A673 (cell line): ENCODE results near the gene ZNF761. TPM values are rescaled to one million over a fixed set of nuclear protein-coding genes. Genes with fewer than 3 reads are reported as not detected.
"Not testable (repeated sequence)": the region's sequence is repeated elsewhere in the genome, so short reads cannot be mapped to it uniquely, and the experiment has no call there.

Source experiments
- BruUV-seq: library from RNA; stranded (reverse); fragments of 400-500 nt; replicated peaks from 2 replicates; lab custom pipeline; 2021; lab: Mats Ljungman, UMichigan
- CTCF ChIA-PET: fragments of 300-600 bp; sonication (Branson Sonifier 250); formaldehyde crosslinking; loops from one replicate; lab custom pipeline; 2022; ENCODE audit warnings: antibody characterized with exemption; lab: Charles Lee
- POLR2A ChIA-PET: fragments of 300-600 bp; sonication (Branson Sonifier 250); formaldehyde crosslinking; loops from one replicate; lab custom pipeline; 2022; ENCODE audit warnings: antibody characterized with exemption; ENCODE audit not compliant: low non-redundant PET; lab: Charles Lee
- DNase-seq: peaks from one replicate; pipeline ENCODE4 v3.0.0-alpha.2; 2015; ENCODE audit warnings: low spot score
- H3K27ac ChIP-seq: fragments of 200-600 bp; sonication (generic); 2 replicates; pipeline ENCODE4 v1.5.1; 2016; ENCODE audit warnings: mixed run types, low read depth, mild to moderate bottlenecking, mixed read lengths, antibody characterized with exemption, low read length; ENCODE audit not compliant: poor library complexity, severe bottlenecking
- H3K27me3 ChIP-seq: fragments of 200-600 bp; sonication (generic); replicated peaks from 2 replicates; pipeline ENCODE4 v1.6.1; 2017; ENCODE audit warnings: mixed run types, low read depth, mild to moderate bottlenecking, mixed read lengths, antibody characterized with exemption, low read length; ENCODE audit not compliant: insufficient read depth, poor library complexity
- H3K36me3 ChIP-seq: fragments of 200-600 bp; sonication (generic); 2 replicates; pipeline ENCODE4 v1.6.1; 2016; ENCODE audit warnings: mixed run types, mild to moderate bottlenecking, mixed read lengths, antibody characterized with exemption, low read length; ENCODE audit not compliant: insufficient read depth, poor library complexity, severe bottlenecking
- H3K4me1 ChIP-seq: fragments of 200-600 bp; sonication (generic); 2 replicates; pipeline ENCODE4 v1.6.1; 2017; ENCODE audit warnings: mixed run types, mild to moderate bottlenecking, mixed read lengths, antibody characterized with exemption, low read length; ENCODE audit not compliant: insufficient read depth, poor library complexity, severe bottlenecking
- H3K4me3 ChIP-seq: fragments of 200-600 bp; sonication (generic); 2 replicates; pipeline ENCODE4 v1.5.1; 2016; ENCODE audit warnings: low read depth, mixed run types, mild to moderate bottlenecking, mixed read lengths, low read length; ENCODE audit not compliant: poor library complexity, severe bottlenecking
- H3K9me3 ChIP-seq: fragments of 200-600 bp; sonication (generic); 2 replicates; pipeline ENCODE4 v1.6.1; 2016; ENCODE audit warnings: mixed run types, low read depth, mild to moderate bottlenecking, mixed read lengths, antibody characterized with exemption, low read length; ENCODE audit not compliant: poor library complexity, severe bottlenecking
- EZH2 ChIP-seq: fragments of 200-600 bp; sonication (generic); IDR thresholded peaks from 2 replicates; pipeline ENCODE4 v1.6.1; 2017; ENCODE audit warnings: borderline replicate concordance, low read depth, mild to moderate bottlenecking, mixed read lengths, antibody characterized with exemption, low read length; ENCODE audit not compliant: poor library complexity, severe bottlenecking
- intact Hi-C: fragments of 100-400 bp; cut with micrococcal nuclease; formaldehyde crosslinking; loops from one replicate; pipeline ENCODE4 v1.10.0; 2022; ENCODE audit not compliant: unreplicated experiment
- total RNA-seq: library from RNA; stranded (reverse); gene quantifications from 2 replicates; pipeline ENCODE4 v1.2.3, GENCODE V29; 2021
- TF ChIP-seq, protein P1 (sequence below): fragments of 300-800, 200-600 bp; sonication (generic); conservative IDR thresholded peaks from 2 replicates; pipeline ENCODE4 v1.5.1; 2017; ENCODE audit warnings: low read depth, mild to moderate bottlenecking, antibody characterized with exemption, low read length, moderate library complexity, mixed read lengths

Gene ZNF761
- total RNA-seq, 1 experiment from 2014 or later, result 13.1 TPM

DNA sequence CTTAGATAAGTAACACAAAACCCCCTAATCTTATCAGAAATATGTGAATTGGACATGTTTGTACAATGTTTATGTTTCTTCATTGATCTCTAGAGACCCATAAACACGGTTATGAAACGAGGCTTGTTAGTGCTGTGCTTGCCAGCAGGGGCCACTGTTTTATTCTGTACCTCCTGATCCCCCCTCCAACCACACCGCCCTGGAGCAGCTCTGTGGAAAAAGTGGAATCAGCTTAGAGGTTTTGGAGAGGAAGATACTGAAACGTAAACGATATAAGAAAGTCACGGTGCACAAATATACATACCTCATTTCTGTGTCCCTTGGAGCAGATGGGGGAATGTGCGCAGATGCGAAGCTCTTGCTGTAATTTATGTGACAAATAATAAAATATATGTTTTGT, 8.1 kb upstream of the ZNF761 start:
- H3K27me3 ChIP-seq, intact Hi-C loops, H3K4me3 ChIP-seq, BruUV-seq, POLR2A ChIA-PET, H3K27ac ChIP-seq, H3K36me3 ChIP-seq, H3K9me3 ChIP-seq, CTCF ChIA-PET, H3K4me1 ChIP-seq: not testable (repeated sequence)
- peak; percentile 61 for DNase-seq
- TF ChIP-seq, protein P1, sequence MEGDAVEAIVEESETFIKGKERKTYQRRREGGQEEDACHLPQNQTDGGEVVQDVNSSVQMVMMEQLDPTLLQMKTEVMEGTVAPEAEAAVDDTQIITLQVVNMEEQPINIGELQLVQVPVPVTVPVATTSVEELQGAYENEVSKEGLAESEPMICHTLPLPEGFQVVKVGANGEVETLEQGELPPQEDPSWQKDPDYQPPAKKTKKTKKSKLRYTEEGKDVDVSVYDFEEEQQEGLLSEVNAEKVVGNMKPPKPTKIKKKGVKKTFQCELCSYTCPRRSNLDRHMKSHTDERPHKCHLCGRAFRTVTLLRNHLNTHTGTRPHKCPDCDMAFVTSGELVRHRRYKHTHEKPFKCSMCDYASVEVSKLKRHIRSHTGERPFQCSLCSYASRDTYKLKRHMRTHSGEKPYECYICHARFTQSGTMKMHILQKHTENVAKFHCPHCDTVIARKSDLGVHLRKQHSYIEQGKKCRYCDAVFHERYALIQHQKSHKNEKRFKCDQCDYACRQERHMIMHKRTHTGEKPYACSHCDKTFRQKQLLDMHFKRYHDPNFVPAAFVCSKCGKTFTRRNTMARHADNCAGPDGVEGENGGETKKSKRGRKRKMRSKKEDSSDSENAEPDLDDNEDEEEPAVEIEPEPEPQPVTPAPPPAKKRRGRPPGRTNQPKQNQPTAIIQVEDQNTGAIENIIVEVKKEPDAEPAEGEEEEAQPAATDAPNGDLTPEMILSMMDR, result peak; percentile 34; the same call in 1 of the 2 replicates

DNA sequence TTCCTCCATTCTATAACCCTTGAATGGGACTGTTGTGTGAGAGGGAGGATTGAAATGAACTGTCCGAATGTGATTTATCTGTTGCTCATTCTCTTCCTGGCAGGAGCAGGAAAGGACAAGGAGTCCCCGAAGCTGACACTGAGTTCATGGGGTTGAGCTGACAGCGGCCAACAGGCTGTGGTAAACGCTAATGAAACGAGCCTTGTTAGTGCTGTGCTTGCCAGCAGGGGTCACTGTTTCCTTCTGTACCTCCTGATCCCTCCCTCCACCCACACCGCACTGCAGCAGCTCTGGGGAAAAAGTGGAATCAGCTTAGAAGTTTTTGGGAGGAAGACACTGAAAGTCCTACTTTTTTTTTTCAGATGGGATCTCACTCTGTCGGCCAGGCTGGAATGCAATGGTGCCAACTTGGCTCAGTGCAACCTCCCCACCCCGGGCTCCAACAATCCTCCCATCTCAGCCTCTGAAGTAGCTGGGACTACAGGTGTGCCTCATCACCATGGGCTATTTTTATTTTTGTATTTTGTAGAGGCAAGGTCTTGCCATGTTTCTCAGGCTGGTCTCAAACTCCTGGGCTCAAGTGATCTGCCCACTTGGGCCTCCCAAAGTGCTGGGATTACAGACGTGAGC, 6.7 kb upstream of the ZNF761 start:
- BruUV-seq, result no TSS peak
- no peaks in the 10 kb centered on the region for H3K36me3 ChIP-seq
- POLR2A ChIA-PET, result interaction anchor here (0.6 kb wide), 1 partner anchor 699 kb away, joined by 4 read pairs; no protein-coding TSS in a partner anchor
- H3K4me1 ChIP-seq, result no peaks in the 10 kb centered on the region
- intact Hi-C loops, result loop anchor here (5.0 kb wide), 1 partner anchor 322 kb away; no protein-coding TSS in a partner anchor
- TF ChIP-seq EZH2, result no peak
- TF ChIP-seq, protein P1, result peak; percentile 79
- no peak overlapping the region for H3K4me3 ChIP-seq
- no peaks in the 10 kb centered on the region for H3K27me3 ChIP-seq
- DNase-seq, result peak; percentile 75
- H3K9me3 ChIP-seq, result no peaks in the 10 kb centered on the region
- CTCF ChIA-PET, result interaction anchor here (0.7 kb wide), 1 partner anchor 858 kb away, joined by 6 read pairs; no protein-coding TSS in a partner anchor
- H3K27ac ChIP-seq, result no peak overlapping the region

DNA sequence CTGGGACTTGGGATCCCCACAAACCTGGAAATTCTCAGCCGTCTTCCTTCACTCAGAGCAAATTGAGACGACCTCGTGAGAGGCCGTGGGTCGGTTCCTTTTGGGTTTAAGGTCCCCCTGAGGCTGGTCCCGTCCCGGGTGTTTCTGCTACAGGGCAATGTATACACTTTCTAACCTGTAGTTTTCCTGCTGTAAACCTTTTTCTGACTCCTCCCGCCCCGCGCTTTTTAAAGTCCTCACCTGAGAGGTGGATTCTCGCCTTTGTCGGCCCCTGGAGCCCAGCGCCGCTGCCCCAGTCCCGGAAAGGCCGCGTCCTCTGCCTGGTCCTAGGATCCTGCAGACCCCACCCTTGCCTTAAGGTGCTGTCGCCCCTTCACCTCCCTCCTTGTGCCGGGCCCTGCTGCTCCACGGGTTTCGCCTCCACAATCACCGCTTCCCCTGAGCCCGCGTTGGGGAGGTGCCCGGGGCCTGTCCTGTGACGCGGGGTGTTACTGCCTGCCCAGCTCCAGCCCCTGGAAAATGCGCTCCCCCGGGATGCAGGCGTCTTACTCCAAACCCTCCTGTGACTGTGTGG, 391 bp downstream of the ZNF761 start:
- Histone ChIP-seq H3K4me1 (no peaks in the 10 kb centered on the region), H3K36me3 (peaks cover 18% of the 10 kb centered on the region), H3K27ac (peak overlapping the region; percentile 83), H3K9me3 (no peaks in the 10 kb centered on the region), H3K27me3 (no peaks in the 10 kb centered on the region), H3K4me3 (peak overlapping the region; percentile 91)
- no peak for TF ChIP-seq EZH2
- TF ChIP-seq, protein P1, result no peak
- intact Hi-C loops, result no loop called here
- POLR2A ChIA-PET, result no interaction called here
- CTCF ChIA-PET, result no interaction called here
- BruUV-seq, result TSS peak; percentile 25
- DNase-seq, result peak; percentile 4

DNA sequence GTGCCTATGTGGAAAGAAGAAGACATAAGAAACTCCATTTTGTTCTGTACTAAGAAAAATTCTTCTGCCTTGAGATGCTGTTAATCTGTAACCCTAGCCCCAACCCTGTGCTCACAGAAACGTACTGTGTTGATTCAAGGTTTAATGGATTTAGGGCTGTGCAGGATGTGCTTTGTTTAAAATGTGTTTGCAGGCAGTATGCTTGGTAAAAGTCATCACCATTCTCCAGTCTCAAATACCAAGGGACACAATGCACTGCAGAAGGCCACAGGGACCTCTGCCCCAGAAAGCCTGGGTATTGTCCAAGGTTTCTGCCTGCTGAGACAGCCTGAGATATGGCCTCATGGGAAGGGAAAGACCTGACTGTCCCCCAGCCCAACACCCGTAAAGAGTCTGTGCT, 12.0 kb downstream of the ZNF761 start:
- POLR2A ChIA-PET, intact Hi-C loops, H3K4me1 ChIP-seq, BruUV-seq, H3K27me3 ChIP-seq, CTCF ChIA-PET, H3K4me3 ChIP-seq, H3K9me3 ChIP-seq, H3K27ac ChIP-seq, DNase-seq: not testable (repeated sequence)
- peaks cover 18% of the 10 kb centered on the region for H3K36me3 ChIP-seq

DNA sequence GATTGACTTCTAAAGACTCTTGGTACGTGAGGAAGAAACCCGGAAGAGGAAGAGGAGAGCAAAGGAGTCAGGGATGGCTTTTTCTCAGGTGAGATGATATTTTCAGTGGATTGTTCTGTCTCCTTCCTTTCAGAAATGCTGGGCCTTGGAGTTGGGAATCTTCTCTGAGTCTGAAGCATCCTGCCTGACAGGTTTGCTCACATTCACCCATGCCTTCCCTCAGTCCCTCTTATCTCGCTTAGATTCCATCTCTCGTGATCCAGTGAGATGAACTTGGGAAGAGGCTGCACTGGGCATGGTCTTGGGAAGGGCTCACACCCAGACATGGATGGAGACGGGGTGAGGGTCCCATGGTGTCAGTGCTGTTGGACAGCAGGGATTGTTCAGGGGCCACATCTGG, 15.4 kb downstream of the ZNF761 start:
- POLR2A ChIA-PET, BruUV-seq, CTCF ChIA-PET: not testable (repeated sequence)

More for the DNA sequence above, 15.4 kb downstream of the ZNF761 start:
- intact Hi-C loops, H3K27ac ChIP-seq, H3K4me1 ChIP-seq, DNase-seq, H3K27me3 ChIP-seq, H3K4me3 ChIP-seq: not testable (repeated sequence)
- Histone ChIP-seq H3K9me3 (peaks cover 19% of the 10 kb centered on the region), H3K36me3 (peaks cover 27% of the 10 kb centered on the region)
